Karpas-422 (cell line): Measurements from ENCODE around the gene DENND2D. TPM values are rescaled to one million over a fixed set of nuclear protein-coding genes. Genes with fewer than 3 reads are reported as not detected.
A peak's percentile ranks its signal among the peaks of the same experiment; 100 is the strongest.

Experiments
- DNase-seq: peaks from one replicate; pipeline ENCODE4 v3.0.0-alpha.2; 2015
- H2AFZ ChIP-seq: fragments of 200-600 bp; sonication (generic); 2 replicates; pipeline ENCODE4 v1.6.1; 2014; ENCODE audit warnings: antibody characterized with exemption, low read length, mixed read lengths
- H3K27ac ChIP-seq: fragments of 200-600 bp; sonication (generic); 2 replicates; pipeline ENCODE4 v1.5.1; 2014; ENCODE audit warnings: mild to moderate bottlenecking, low read length, moderate library complexity
- H3K27me3 ChIP-seq: fragments of 200-600 bp; sonication (generic); 2 replicates; pipeline ENCODE4 v1.6.1; 2014; ENCODE audit warnings: low read length, mixed read lengths
- H3K36me3 ChIP-seq: fragments of 200-600 bp; sonication (generic); 2 replicates; pipeline ENCODE4 v1.6.1; 2014; ENCODE audit warnings: low read length, mixed read lengths; ENCODE audit not compliant: insufficient read depth
- H3K4me1 ChIP-seq: fragments of 200-600 bp; sonication (generic); 2 replicates; pipeline ENCODE4 v1.6.1; 2014; ENCODE audit warnings: mild to moderate bottlenecking, low read length, mixed read lengths
- H3K4me2 ChIP-seq: fragments of 200-600 bp; sonication (generic); 2 replicates; pipeline ENCODE4 v1.6.1; 2014; ENCODE audit warnings: low read length, low read depth, mild to moderate bottlenecking; ENCODE audit not compliant: poor library complexity, severe bottlenecking
- H3K4me3 ChIP-seq: fragments of 200-600 bp; sonication (generic); 2 replicates; pipeline ENCODE4 v1.5.1; 2014; ENCODE audit warnings: mild to moderate bottlenecking, antibody characterized with exemption, low read length, mixed read lengths
- H3K79me2 ChIP-seq: fragments of 200-600 bp; sonication (generic); 2 replicates; pipeline ENCODE4 v1.6.1; 2014; ENCODE audit warnings: mild to moderate bottlenecking, low read length, mixed read lengths
- H3K9ac ChIP-seq: fragments of 200-600 bp; sonication (generic); 2 replicates; pipeline ENCODE4 v1.6.0; 2014; ENCODE audit warnings: low read length
- H3K9me2 ChIP-seq: fragments of 200-600 bp; sonication (generic), shearing (Covaris generic); replicated peaks from 2 replicates; pipeline ENCODE4 v1.6.0; 2014; ENCODE audit warnings: mild to moderate bottlenecking, low read length, moderate library complexity; ENCODE audit not compliant: insufficient read depth
- H3K9me3 ChIP-seq: fragments of 300-700, 200-600 bp; sonication (generic); 2 replicates; pipeline ENCODE4 v1.6.1; 2014; ENCODE audit warnings: low read length, mixed read lengths
- H4K20me1 ChIP-seq: fragments of 200-600 bp; sonication (generic); 2 replicates; pipeline ENCODE4 v1.6.1; 2014; ENCODE audit warnings: mild to moderate bottlenecking, antibody characterized with exemption, low read length, low read depth; ENCODE audit not compliant: insufficient read depth
- small RNA-seq: library from RNA; depleted of rRNA; stranded (forward); fragments of <200 nt; gene quantifications from one replicate; pipeline ENCODE3, GENCODE V24; 2014
- total RNA-seq: library from RNA; depleted of rRNA; stranded (reverse); fragments of >200 nt; shearing (Covaris generic); gene quantifications from 2 replicates; pipeline ENCODE4 v1.2.3, GENCODE V29; 2014; ENCODE audit warnings: low replicate concordance; rRNA removed

Gene DENND2D
- total RNA-seq, 1 experiment from 2014 or later: 90.9 TPM

- Histone ChIP-seq H3K79me2 (peaks cover 75% of the 10 kb centered on the region), H3K9me3 (no peaks in the 10 kb centered on the region), H3K36me3 (peaks cover 36% of the 10 kb centered on the region), H3K4me1 (peaks cover 71% of the 10 kb centered on the region), H2AFZ (no peak overlapping the region), H3K27ac (peak overlapping the region; percentile 90), H3K27me3 (no peaks in the 10 kb centered on the region), H3K9me2 (no peaks in the 10 kb centered on the region), H3K4me3 (peak overlapping the region; percentile 96), H4K20me1 (peaks cover 8% of the 10 kb centered on the region; the same call in 1 of the 2 replicates), H3K9ac (peak overlapping the region; percentile 98), H3K4me2 (peak overlapping the region; percentile 98)
- DNase-seq: peak; percentile 85
These were observed 61.0 kb downstream of the DENND2D start for GRCh38 chr1:111139324-111139955.

Small RNA genes within 50 kb of the gene (small RNA-seq; reads per million reads assigned to genes)
- not detected for gene AL355816.1

Other genes with a start within 250 kb of the DENND2D start
- 28.2 and 59.3 TPM in 2 replicates for gene LRIF1, start 236.7 kb downstream of the DENND2D start, total RNA-seq
- 142 and 268 TPM in 2 replicates for gene DRAM2, start 60.6 kb downstream of the DENND2D start, total RNA-seq
- 60.5 and 136 TPM in 2 replicates for gene CEPT1, start 60.4 kb downstream of the DENND2D start, total RNA-seq
- gene CHI3L2, start 27.1 kb upstream of the DENND2D start, total RNA-seq: not detected in 2 replicates
- not detected in 2 replicates for gene CHIA, start 90.2 kb upstream of the DENND2D start, total RNA-seq
- 0.90 and 1.3 TPM in 2 replicates for gene OVGP1, start 227.1 kb upstream of the DENND2D start, total RNA-seq
- 58.0 and 59.7 TPM in 2 replicates for gene WDR77, start 248.6 kb upstream of the DENND2D start, total RNA-seq
- 362 and 590 TPM in 2 replicates for gene ATP5PB, start 248.8 kb upstream of the DENND2D start, total RNA-seq